Measurements from ENCODE around the gene CANT1. TPM values are rescaled to one million over a fixed set of nuclear protein-coding genes. Genes with fewer than 3 reads are reported as not detected.

CANT1 gene
- total RNA-seq, 1 donor from 2014 or later: 75.1 TPM

DNA sequence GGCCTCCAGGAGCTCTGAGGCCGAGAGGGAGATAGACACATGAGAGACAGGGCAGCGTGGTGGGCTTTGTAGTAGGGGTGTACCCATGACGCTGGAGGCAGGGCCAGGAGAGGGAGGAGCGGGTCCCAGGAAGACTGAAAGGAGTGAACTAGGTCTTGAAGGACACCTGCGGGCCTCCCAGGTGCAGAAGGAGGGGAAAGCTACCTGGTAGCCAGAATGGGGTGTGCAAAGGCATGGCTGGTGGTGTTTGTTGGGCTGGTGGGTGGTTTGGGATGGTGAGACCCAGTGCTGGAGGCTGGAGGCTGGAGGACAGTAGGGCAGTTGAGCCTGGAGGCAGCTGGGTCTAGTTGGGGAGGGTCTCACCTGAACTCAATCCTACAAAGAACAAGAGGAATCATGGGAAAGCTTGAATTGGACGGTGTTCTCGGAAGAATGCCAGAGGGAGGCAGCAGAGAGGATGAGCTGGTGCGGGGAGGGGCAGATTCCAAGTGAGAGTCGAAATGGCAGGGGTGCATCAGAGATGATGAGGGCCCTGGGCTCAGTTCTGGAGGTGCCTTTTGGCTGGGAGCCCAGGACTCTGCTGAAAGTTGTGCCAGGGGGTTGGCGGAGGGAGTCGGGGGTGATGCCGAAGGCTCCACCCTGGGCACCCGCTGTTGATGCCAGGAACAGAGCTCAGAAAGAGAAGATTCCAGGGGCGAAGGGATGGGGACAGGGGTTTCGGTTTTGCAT, 35.6 kb upstream of the CANT1 start:
- H3K27me3 Mint-ChIP-seq: peaks cover 18% of the 10 kb centered on the region

DNA sequence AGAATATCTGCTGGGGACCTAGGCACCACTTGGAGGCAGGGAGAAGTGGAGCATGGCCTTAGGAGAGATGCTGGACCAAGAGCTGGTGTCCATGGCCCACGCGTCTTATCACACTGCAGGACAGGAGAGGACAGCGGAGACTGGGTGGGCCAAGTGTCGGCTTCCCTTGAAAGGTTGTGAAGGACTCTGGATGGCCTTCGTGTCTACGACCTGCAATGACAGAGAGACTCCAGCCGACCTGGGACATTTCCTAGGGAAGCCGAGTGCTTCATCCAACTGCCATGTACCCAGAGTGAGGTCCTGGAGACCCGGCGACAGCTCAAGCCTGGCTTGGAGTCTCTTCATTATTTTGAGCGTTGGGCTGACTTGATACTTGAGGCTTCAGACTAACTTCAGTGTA, 34.9 kb upstream of the CANT1 start:
- TF ChIP-seq, protein P1, sequence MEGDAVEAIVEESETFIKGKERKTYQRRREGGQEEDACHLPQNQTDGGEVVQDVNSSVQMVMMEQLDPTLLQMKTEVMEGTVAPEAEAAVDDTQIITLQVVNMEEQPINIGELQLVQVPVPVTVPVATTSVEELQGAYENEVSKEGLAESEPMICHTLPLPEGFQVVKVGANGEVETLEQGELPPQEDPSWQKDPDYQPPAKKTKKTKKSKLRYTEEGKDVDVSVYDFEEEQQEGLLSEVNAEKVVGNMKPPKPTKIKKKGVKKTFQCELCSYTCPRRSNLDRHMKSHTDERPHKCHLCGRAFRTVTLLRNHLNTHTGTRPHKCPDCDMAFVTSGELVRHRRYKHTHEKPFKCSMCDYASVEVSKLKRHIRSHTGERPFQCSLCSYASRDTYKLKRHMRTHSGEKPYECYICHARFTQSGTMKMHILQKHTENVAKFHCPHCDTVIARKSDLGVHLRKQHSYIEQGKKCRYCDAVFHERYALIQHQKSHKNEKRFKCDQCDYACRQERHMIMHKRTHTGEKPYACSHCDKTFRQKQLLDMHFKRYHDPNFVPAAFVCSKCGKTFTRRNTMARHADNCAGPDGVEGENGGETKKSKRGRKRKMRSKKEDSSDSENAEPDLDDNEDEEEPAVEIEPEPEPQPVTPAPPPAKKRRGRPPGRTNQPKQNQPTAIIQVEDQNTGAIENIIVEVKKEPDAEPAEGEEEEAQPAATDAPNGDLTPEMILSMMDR (conservative IDR thresholded peaks at IDR 0.05): no peak
- no peak for DNase-seq (ENCODE audit: extremely low spot score, unreplicated experiment)
- H3K27ac Mint-ChIP-seq: no peak overlapping the region

More for the DNA sequence above, 35.6 kb upstream of the CANT1 start:
- no peak for DNase-seq (ENCODE audit: extremely low spot score, unreplicated experiment)
- H3K36me3 Mint-ChIP-seq: no peaks in the 10 kb centered on the region
- H3K4me3 Mint-ChIP-seq: no peak overlapping the region
- no peak overlapping the region for H3K27ac Mint-ChIP-seq
- TF ChIP-seq, protein P1 (conservative IDR thresholded peaks at IDR 0.05): no peak
- no peaks in the 10 kb centered on the region for H3K9me3 Mint-ChIP-seq
- peaks cover 10% of the 10 kb centered on the region for H3K4me1 Mint-ChIP-seq (ENCODE audit: unreplicated experiment)

DNA sequence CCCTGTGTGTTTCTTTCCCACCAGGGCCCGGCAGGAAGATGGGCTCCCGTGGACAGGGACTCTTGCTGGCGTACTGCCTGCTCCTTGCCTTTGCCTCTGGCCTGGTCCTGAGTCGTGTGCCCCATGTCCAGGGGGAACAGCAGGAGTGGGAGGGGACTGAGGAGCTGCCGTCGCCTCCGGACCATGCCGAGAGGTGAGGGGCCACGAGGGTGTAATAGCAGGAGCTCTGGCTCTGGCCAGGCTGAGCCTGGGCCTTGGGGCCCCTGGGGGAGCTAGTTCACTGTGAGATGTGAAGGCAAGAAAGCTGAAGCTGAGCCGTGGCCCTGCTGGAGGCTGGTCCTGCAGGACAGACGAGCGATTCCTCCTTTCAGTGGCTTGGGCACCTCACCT, 34.4 kb upstream of the CANT1 start:
- Mint-ChIP-seq H3K27me3 (peaks cover 18% of the 10 kb centered on the region), H3K4me1 (ENCODE audit: unreplicated experiment) (peaks cover 10% of the 10 kb centered on the region), H3K4me3 (no peak overlapping the region), H3K9me3 (no peaks in the 10 kb centered on the region), H3K36me3 (no peaks in the 10 kb centered on the region), H3K27ac (no peak overlapping the region)
- TF ChIP-seq, protein P1 (conservative IDR thresholded peaks at IDR 0.05): no peak
- DNase-seq (ENCODE audit: extremely low spot score, unreplicated experiment): no peak

More for the DNA sequence above, 34.9 kb upstream of the CANT1 start:
- H3K27me3 Mint-ChIP-seq: peaks cover 18% of the 10 kb centered on the region
- H3K36me3 Mint-ChIP-seq: no peaks in the 10 kb centered on the region
- no peak overlapping the region for H3K4me3 Mint-ChIP-seq
- H3K9me3 Mint-ChIP-seq: no peaks in the 10 kb centered on the region
- H3K4me1 Mint-ChIP-seq (ENCODE audit: unreplicated experiment): peaks cover 10% of the 10 kb centered on the region

DNA sequence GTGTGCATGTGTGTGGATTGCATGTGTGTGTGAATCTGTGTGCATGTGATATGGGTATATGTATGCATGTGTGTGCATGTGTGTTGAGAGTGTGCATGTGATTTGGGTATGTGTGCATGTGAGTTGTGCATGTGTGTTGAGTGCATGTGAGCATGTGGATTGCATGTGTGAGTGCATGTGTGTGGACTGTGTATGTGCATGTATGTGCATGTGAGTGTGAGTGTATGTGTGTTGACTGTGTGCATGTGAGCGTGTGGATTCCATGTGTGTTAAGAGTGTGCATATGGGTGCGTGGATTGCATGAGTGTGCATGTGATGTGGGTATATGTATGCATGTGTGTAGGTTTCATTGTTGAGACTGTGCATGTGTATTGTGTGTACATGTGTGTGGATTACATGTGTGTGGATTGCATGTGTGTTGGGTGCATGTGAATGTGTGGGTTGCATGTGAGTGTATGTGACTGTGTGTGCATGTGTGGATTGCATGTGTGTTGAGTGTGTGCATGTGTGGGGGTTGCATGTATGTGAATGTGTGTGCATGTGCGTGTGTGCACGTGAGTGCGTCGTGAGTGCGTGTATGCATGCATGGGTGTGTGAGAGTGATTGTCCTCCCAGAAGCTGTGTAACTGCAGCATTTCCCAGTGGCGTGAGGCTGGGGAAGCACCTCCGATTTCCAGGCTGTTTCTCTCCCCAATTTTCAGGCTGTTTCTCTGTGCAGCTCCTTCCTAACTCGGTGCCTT, 33.8 kb upstream of the CANT1 start:
- no peaks in the 10 kb centered on the region for H3K36me3 Mint-ChIP-seq
- no peak overlapping the region for H3K4me3 Mint-ChIP-seq
- peaks cover 10% of the 10 kb centered on the region for H3K4me1 Mint-ChIP-seq (ENCODE audit: unreplicated experiment)
- no peak overlapping the region for H3K27ac Mint-ChIP-seq
- DNase-seq (ENCODE audit: extremely low spot score, unreplicated experiment): no peak
- no peaks in the 10 kb centered on the region for H3K9me3 Mint-ChIP-seq
- TF ChIP-seq, protein P1 (conservative IDR thresholded peaks at IDR 0.05): no peak
- H3K27me3 Mint-ChIP-seq: peaks cover 18% of the 10 kb centered on the region

- Mint-ChIP-seq H3K27ac (no peak overlapping the region), H3K4me3 (no peak overlapping the region), H3K27me3 (peaks cover 18% of the 10 kb centered on the region), H3K9me3 (no peaks in the 10 kb centered on the region), H3K36me3 (no peaks in the 10 kb centered on the region), H3K4me1 (ENCODE audit: unreplicated experiment) (peaks cover 10% of the 10 kb centered on the region)
- TF ChIP-seq, protein P1 (conservative IDR thresholded peaks at IDR 0.05): peak; percentile 69
- DNase-seq (ENCODE audit: extremely low spot score, unreplicated experiment): no peak
Measured at GRCh38 chr17:79042421-79043190, 33.0 kb upstream of the CANT1 start.
